PC-3 (cell line): ENCODE measurements around the gene TM2D1. TPM values are rescaled to one million over a fixed set of nuclear protein-coding genes. Genes with fewer than 3 reads are reported as not detected.

Source experiments
- ATAC-seq: fragments of 200-7000 bp; cut with Tn5 transposase; 2 replicates; pipeline ENCODE4 v1.9.1; 2020; ENCODE audit warnings: mild to moderate bottlenecking, moderate library complexity
- BruUV-seq: library from RNA; stranded (reverse); fragments of 400-500 nt; replicated peaks from 2 replicates; lab custom pipeline; 2021; lab: Mats Ljungman, UMichigan
- CTCF ChIA-PET: fragments of 300-600 bp; sonication (Branson Sonifier 250); formaldehyde crosslinking; loops from one replicate; lab custom pipeline; 2022; ENCODE audit warnings: antibody characterized with exemption; lab: Charles Lee
- POLR2A ChIA-PET: fragments of 300-600 bp; sonication (Branson Sonifier 250); formaldehyde crosslinking; loops from one replicate; lab custom pipeline; 2022; ENCODE audit warnings: antibody characterized with exemption; ENCODE audit not compliant: unreplicated experiment; lab: Charles Lee
- DNase-seq: peaks from one replicate; pipeline ENCODE4 v3.0.0-alpha.2; 2015
- H2AFZ ChIP-seq: fragments of 300-600 bp; sonication (generic); 2 replicates; pipeline ENCODE4 v1.6.0; 2016; ENCODE audit warnings: antibody characterized with exemption, low read length
- H3F3A ChIP-seq: fragments of 300-600 bp; sonication (generic); one replicate; pipeline ENCODE4 v1.6.0; 2017; ENCODE audit warnings: antibody characterized with exemption, low read length, control low read depth, mild to moderate bottlenecking; ENCODE audit not compliant: unreplicated experiment
- H3K27ac ChIP-seq: fragments of 300-600 bp; sonication (generic); 2 replicates; pipeline ENCODE4 v1.5.1; 2016; ENCODE audit warnings: mild to moderate bottlenecking, low read length
- H3K27me3 ChIP-seq: fragments of 300-600 bp; sonication (generic); 2 replicates; pipeline ENCODE4 v1.6.1; 2016; ENCODE audit warnings: low read length, mixed read lengths
- H3K36me3 ChIP-seq: fragments of 300-600 bp; sonication (generic); 2 replicates; pipeline ENCODE4 v1.6.1; 2016; ENCODE audit warnings: low read depth, mixed run types, low read length, mixed read lengths
- H3K4me1 ChIP-seq: fragments of 300-600 bp; sonication (generic); 2 replicates; pipeline ENCODE4 v1.5.1; 2016; ENCODE audit warnings: low read length; ENCODE audit not compliant: insufficient read depth
- H3K4me2 ChIP-seq: fragments of 300-600 bp; sonication (generic); 2 replicates; pipeline ENCODE4 v1.6.0; 2016; ENCODE audit warnings: low read length
- H3K4me3 ChIP-seq: fragments of 300-600 bp; sonication (generic); 2 replicates; pipeline ENCODE4 v1.5.1; 2016; ENCODE audit warnings: mild to moderate bottlenecking, low read length, mixed read lengths
- H3K79me2 ChIP-seq: fragments of 300-600 bp; sonication (generic); 2 replicates; pipeline ENCODE4 v1.6.1; 2017; ENCODE audit warnings: low read length, mixed read lengths
- H3K9ac ChIP-seq: fragments of 300-600 bp; sonication (generic); 2 replicates; pipeline ENCODE4 v1.6.0; 2016; ENCODE audit warnings: mild to moderate bottlenecking, low read length
- H3K9me2 ChIP-seq: fragments of 300-600 bp; sonication (generic); replicated peaks from 2 replicates; pipeline ENCODE4 v1.6.1; 2016; ENCODE audit warnings: mixed run types, low read length, mixed read lengths
- H3K9me3 ChIP-seq: fragments of 300-600 bp; sonication (generic); 2 replicates; pipeline ENCODE4 v1.6.1; 2016; ENCODE audit warnings: low read length, mixed read lengths
- H4K20me1 ChIP-seq: fragments of 300-600 bp; sonication (generic); 2 replicates; pipeline ENCODE4 v1.6.1; 2016; ENCODE audit warnings: low read length, mixed read lengths
- CTCF ChIP-seq: fragments of 300-600 bp; sonication (generic); conservative IDR thresholded peaks from 2 replicates; pipeline ENCODE4 v1.5.1; 2017; ENCODE audit warnings: antibody characterized with exemption, low read depth, mild to moderate bottlenecking, low read length
- EZH2 ChIP-seq: fragments of 300-600 bp; sonication (generic); IDR thresholded peaks from one replicate; pipeline ENCODE4 v1.6.1; 2017; ENCODE audit warnings: antibody characterized with exemption, mild to moderate bottlenecking, low read length; ENCODE audit not compliant: unreplicated experiment
- EZH2phosphoT487 ChIP-seq: fragments of 300-600 bp; sonication (generic); IDR thresholded peaks from 2 replicates; pipeline ENCODE4 v1.6.1; 2018; ENCODE audit warnings: mild to moderate bottlenecking, antibody characterized with exemption, low read length, borderline replicate concordance
- intact Hi-C: fragments of 100-400 bp; cut with micrococcal nuclease; formaldehyde crosslinking; loops from 2 replicates; pipeline ENCODE4 v1.9.0; 2023
- total RNA-seq: library from RNA; depleted of rRNA; stranded (reverse); fragments of >200 nt; gene quantifications from 2 replicates; pipeline ENCODE4 v1.2.3, GENCODE V29; 2014

The TM2D1 gene
- total RNA-seq, 1 experiment from 2014 or later = 48.0 TPM

DNA sequence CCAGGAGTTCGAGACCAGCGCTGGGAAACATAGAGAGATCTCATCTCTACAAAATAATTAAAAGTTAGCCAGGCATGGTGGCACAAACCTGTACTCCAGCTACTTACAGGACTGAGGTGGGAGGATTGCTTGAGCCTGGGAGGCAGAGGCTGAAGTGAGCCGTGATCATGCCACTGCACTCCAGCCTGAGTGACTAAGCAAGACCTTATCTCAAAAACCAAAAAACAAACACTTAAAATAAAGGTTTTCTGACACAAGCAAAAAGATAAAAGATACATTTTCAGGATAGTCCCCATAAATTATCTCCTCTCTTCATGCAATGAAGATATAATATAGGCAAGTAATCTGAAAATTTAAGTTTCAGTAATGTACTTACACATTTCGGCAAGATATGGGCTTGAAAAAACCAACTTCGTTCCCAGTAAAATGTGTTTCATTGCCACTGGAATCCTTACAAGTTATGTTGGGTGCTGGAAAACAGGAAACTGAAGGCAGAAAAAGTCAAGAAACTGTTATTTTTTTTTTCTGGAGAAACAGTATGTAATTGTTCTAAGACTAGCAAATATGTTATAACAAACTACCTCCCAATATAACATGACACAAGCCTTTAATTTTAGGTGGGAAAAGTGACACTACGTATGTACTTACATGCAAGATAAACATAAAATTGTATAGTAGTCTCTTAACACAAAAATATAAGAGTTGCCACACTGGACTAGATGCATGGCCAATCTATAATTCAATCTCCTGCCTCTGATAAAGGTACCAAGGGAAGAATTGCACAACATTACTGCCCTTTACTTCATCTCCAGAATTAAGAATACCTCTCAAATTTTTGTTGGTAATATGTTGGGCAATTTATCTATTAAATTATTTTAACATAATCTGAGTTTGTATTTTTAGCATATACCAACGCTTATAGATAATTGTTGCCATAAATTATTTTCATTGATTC is 15.7 kb downstream of the TM2D1 start:
- Histone ChIP-seq H3K27ac (no peak overlapping the region), H3F3A (no peaks in the 10 kb centered on the region), H3K79me2 (peaks cover 27% of the 10 kb centered on the region), H3K36me3 (peaks cover 28% of the 10 kb centered on the region), H3K4me1 (peaks cover 13% of the 10 kb centered on the region; the same call in 1 of the 2 replicates), H3K4me2 (no peak overlapping the region), H3K9ac (no peak overlapping the region), H3K9me2 (no peaks in the 10 kb centered on the region), H2AFZ (no peak overlapping the region), H3K9me3 (no peaks in the 10 kb centered on the region), H4K20me1 (0 out of 2 replicates have a peak, but pooled peaks cover 4% of the 10 kb centered on the region), H3K4me3 (no peak overlapping the region), H3K27me3 (no peaks in the 10 kb centered on the region)
- intact Hi-C loops = no loop called here
- no TSS peak for BruUV-seq
- CTCF ChIA-PET = no interaction called here
- ATAC-seq = no peak
- no peak for DNase-seq
- POLR2A ChIA-PET = no interaction called here
- TF ChIP-seq EZH2phosphoT487 = no peak
- no peak for TF ChIP-seq CTCF
- TF ChIP-seq EZH2 = no peak

GRCh38 chr1:61699911-61700851 is 24.8 kb downstream of the TM2D1 start:
- H3K79me2 ChIP-seq = no peaks in the 10 kb centered on the region
- H3K27ac ChIP-seq = no peak overlapping the region
- peaks cover 27% of the 10 kb centered on the region; the same call in 1 of the 2 replicates for H3K36me3 ChIP-seq
- TF ChIP-seq EZH2phosphoT487 = no peak
- TF ChIP-seq CTCF = no peak
- no peak for TF ChIP-seq EZH2
- H3K4me2 ChIP-seq = no peak overlapping the region
- ChIA-PET CTCF (no interaction called here), POLR2A (no interaction called here)
- H3K4me1 ChIP-seq = no peaks in the 10 kb centered on the region
- BruUV-seq = no TSS peak
- no peaks in the 10 kb centered on the region for H3K27me3 ChIP-seq
- no peaks in the 10 kb centered on the region for H4K20me1 ChIP-seq
- H2AFZ ChIP-seq = no peak overlapping the region
- intact Hi-C loops = loop anchor here (10.0 kb wide), 1 partner anchor 155 kb away; no protein-coding TSS in a partner anchor
- no peak overlapping the region for H3K9ac ChIP-seq
- no peaks in the 10 kb centered on the region for H3K9me3 ChIP-seq
- no peaks in the 10 kb centered on the region for H3F3A ChIP-seq
- H3K9me2 ChIP-seq = no peaks in the 10 kb centered on the region
- peak; percentile 46 for ATAC-seq
- no peak overlapping the region for H3K4me3 ChIP-seq
- DNase-seq = no peak
